HG02610 (cell line): ENCODE measurements around the gene ANXA8.

Experiments
- ATAC-seq: cut with Tn5 transposase; IDR thresholded peaks from one replicate; pipeline ENCODE4 v1.9.1; 2021; ENCODE audit warnings: mild to moderate bottlenecking, moderate library complexity; ENCODE audit not compliant: unreplicated experiment

Gene ANXA8

GRCh38 chr10:47449102-47449978, 34.6 kb downstream of the ANXA8 start:
- ATAC-seq: no peak

GRCh38 chr10:47447705-47448104, 36.2 kb downstream of the ANXA8 start:
- ATAC-seq: no peak

GRCh38 chr10:47447209-47447608, 36.7 kb downstream of the ANXA8 start:
- no peak for ATAC-seq

GRCh38 chr10:47445720-47446119, 38.2 kb downstream of the ANXA8 start:
- ATAC-seq: no peak

GRCh38 chr10:47444047-47444446, 39.9 kb downstream of the ANXA8 start:
- ATAC-seq: no peak

- ATAC-seq: no peak
Observed at GRCh38 chr10:47443145-47443544, 40.8 kb downstream of the ANXA8 start.

GRCh38 chr10:47442351-47442750, 41.6 kb downstream of the ANXA8 start:
- no peak for ATAC-seq

GRCh38 chr10:47441938-47442337, 42.0 kb downstream of the ANXA8 start:
- no peak for ATAC-seq

- no peak for ATAC-seq
Observed at GRCh38 chr10:47440207-47440606, 43.7 kb downstream of the ANXA8 start.

GRCh38 chr10:47438857-47439474, 44.9 kb downstream of the ANXA8 start:
- no peak for ATAC-seq

- no peak for ATAC-seq
Observed at GRCh38 chr10:47435081-47435480, 48.8 kb downstream of the ANXA8 start.

- no peak for ATAC-seq
Observed at GRCh38 chr10:47425813-47426419, 58.0 kb downstream of the ANXA8 start.

- ATAC-seq: no peak
Observed at GRCh38 chr10:47424231-47424630, 59.7 kb downstream of the ANXA8 start.

GRCh38 chr10:47423476-47423875, 60.4 kb downstream of the ANXA8 start:
- ATAC-seq: no peak

- no peak for ATAC-seq
Observed at GRCh38 chr10:47421057-47421952, 62.6 kb downstream of the ANXA8 start.

GRCh38 chr10:47420305-47421056, 63.4 kb downstream of the ANXA8 start:
- no peak for ATAC-seq

- ATAC-seq: no peak
Observed at GRCh38 chr10:47419421-47419820, 64.5 kb downstream of the ANXA8 start.

- no peak for ATAC-seq
Observed at GRCh38 chr10:47418966-47419365, 64.9 kb downstream of the ANXA8 start.

GRCh38 chr10:47418321-47418720, 65.6 kb downstream of the ANXA8 start:
- no peak for ATAC-seq
